ENCODE results near the gene H2BK1. TPM values are rescaled to one million over a fixed set of nuclear protein-coding genes. Genes with fewer than 3 reads are reported as not detected.

The H2BK1 gene
- total RNA-seq, 1 experiment from 2014 or later: 0.69 TPM

DNA sequence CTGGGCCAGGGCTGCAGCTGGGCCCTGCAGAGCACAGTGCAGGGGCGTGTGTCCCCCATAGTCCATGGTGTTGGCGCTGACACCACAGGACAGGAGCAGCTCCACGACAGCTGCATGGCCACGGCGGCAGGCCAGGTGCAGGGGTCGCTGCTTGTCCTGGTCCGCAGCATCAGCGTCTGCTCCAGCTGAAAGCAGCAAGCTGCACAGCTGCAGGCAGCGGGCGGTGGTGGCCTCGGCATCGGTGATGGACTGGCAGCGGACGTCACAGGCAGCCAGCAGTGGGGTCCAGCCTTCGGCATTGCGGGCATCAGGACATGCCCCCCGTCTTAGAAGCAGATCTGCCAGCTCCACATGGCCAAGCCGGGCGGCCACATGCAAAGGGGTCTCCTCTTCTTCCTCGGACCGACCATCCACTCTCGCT lies 29.3 kb downstream of the H2BK1 start:
- Histone ChIP-seq H3K27me3 (ENCODE audit: insufficient read depth, low read length) (no peaks in the 10 kb centered on the region), H4K20me1 (ENCODE audit: insufficient read depth) (no peaks in the 10 kb centered on the region), H3K9ac (ENCODE audit: low read length) (no peak overlapping the region), H3K4me2 (ENCODE audit: low read length) (no peak overlapping the region), H3K9me3 (ENCODE audit: control insufficient read depth in 1 of 2, insufficient read depth in 1 of 2, low read depth in 1 of 2, low read length in 2 of 2) (no peaks in the 10 kb centered on the region), H2AFZ (ENCODE audit: low read depth, low read length, poor library complexity, severe bottlenecking) (no peak overlapping the region), H3K4me3 (replicated peaks in 1 of 2; ENCODE audit: low read depth in 1 of 2, low read length in 2 of 2) (no peak overlapping the region), H3K4me1 (ENCODE audit: control insufficient read depth in 1 of 2, insufficient read depth in 2 of 2, low read length in 2 of 2) (no peaks in the 10 kb centered on the region), H3K36me3 (ENCODE audit: control insufficient read depth in 1 of 2, insufficient read depth in 2 of 2, low read length in 2 of 2) (no peaks in the 10 kb centered on the region), H3K27ac (ENCODE audit: low read depth, low read length) (no peak overlapping the region), H3K9me2 (ENCODE audit: insufficient read depth) (no peaks in the 10 kb centered on the region), H3K79me2 (ENCODE audit: insufficient read depth, low read length) (no peaks in the 10 kb centered on the region)
- ChIA-PET CTCF (no interaction called here), RAD21 (ENCODE audit: low non-redundant PET in 1 of 2, low total read pairs in 2 of 2, uncharacterized antibody in 2 of 2, unreplicated experiment in 2 of 2) (no interaction called here), POLR2A (no interaction called here)
- no TSS peak for BruUV-seq (replicated peaks)
- ATAC-seq: no peak
- DNase-seq (ENCODE audit: low read depth, low spot score): no peak
- intact Hi-C loops (cut with micrococcal nuclease): no loop called here
- TF ChIP-seq SIN3A (IDR thresholded peaks at IDR 0.05; ENCODE audit: low read depth) (no peak), POLR2AphosphoS5 (IDR thresholded peaks at IDR 0.05; ENCODE audit: low read depth, low read length) (no peak), ZFX (IDR thresholded peaks at IDR 0.05) (no peak), ELF1 (IDR thresholded peaks at IDR 0.05; ENCODE audit: borderline replicate concordance, low read depth) (no peak), TCF7L2 (IDR thresholded peaks at IDR 0.05; ENCODE audit: borderline replicate concordance, extremely low read depth, insufficient read depth, insufficient read length) (no peak), EZH2 (IDR thresholded peaks at IDR 0.05) (no peak), YY1 (IDR thresholded peaks at IDR 0.05; ENCODE audit: extremely low read depth, insufficient replicate concordance, low read depth, low read length) (no peak), FOSL1 (IDR thresholded peaks at IDR 0.05; ENCODE audit: low read depth) (no peak), ZNF274 (IDR thresholded peaks at IDR 0.05; ENCODE audit: low read depth, low read length) (no peak), SP1 (IDR thresholded peaks at IDR 0.05; ENCODE audit: low read depth) (no peak), RAD21 (IDR thresholded peaks at IDR 0.05; ENCODE audit: low read depth) (no peak), CEBPB (IDR thresholded peaks at IDR 0.05; ENCODE audit: low read depth) (no peak)
- TF ChIP-seq, protein P1, sequence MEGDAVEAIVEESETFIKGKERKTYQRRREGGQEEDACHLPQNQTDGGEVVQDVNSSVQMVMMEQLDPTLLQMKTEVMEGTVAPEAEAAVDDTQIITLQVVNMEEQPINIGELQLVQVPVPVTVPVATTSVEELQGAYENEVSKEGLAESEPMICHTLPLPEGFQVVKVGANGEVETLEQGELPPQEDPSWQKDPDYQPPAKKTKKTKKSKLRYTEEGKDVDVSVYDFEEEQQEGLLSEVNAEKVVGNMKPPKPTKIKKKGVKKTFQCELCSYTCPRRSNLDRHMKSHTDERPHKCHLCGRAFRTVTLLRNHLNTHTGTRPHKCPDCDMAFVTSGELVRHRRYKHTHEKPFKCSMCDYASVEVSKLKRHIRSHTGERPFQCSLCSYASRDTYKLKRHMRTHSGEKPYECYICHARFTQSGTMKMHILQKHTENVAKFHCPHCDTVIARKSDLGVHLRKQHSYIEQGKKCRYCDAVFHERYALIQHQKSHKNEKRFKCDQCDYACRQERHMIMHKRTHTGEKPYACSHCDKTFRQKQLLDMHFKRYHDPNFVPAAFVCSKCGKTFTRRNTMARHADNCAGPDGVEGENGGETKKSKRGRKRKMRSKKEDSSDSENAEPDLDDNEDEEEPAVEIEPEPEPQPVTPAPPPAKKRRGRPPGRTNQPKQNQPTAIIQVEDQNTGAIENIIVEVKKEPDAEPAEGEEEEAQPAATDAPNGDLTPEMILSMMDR (IDR thresholded peaks at IDR 0.05 in 2 of 3, conservative IDR thresholded peaks at IDR 0.05 in 1 of 3; ENCODE audit: borderline replicate concordance in 1 of 3, insufficient read depth in 1 of 3, low read depth in 2 of 3, low read length in 2 of 3): no peak
- TF ChIP-seq, protein P2, sequence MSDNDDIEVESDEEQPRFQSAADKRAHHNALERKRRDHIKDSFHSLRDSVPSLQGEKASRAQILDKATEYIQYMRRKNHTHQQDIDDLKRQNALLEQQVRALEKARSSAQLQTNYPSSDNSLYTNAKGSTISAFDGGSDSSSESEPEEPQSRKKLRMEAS (IDR thresholded peaks at IDR 0.05): no peak
- TF ChIP-seq, protein P3, sequence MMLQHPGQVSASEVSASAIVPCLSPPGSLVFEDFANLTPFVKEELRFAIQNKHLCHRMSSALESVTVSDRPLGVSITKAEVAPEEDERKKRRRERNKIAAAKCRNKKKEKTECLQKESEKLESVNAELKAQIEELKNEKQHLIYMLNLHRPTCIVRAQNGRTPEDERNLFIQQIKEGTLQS (IDR thresholded peaks at IDR 0.05): no peak

Data from HCT116 (cell line).